GM19351 (cell line): ENCODE data around the gene LAX1.

Source experiments
- ATAC-seq: cut with Tn5 transposase; IDR thresholded peaks from one replicate; pipeline ENCODE4 v1.9.1; 2021; ENCODE audit warnings: mild to moderate bottlenecking, moderate library complexity; ENCODE audit not compliant: unreplicated experiment

The LAX1 gene

DNA sequence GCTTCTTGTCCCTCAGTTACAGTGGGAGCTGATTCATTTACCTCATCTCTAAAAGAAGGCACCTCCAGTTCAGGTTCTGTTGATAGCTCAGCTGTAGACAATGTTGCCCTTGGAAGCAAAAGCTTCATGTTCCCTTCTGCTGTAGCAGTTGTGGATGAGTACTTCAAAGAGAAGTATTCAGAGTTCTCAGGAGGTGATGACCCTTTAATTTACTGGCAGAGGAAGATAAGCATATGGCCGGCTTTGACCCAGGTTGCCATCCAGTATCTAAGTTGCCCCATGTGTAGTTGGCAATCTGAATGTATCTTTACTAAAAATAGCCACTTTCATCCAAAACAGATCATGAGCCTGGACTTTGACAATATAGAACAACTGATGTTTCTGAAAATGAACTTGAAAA, 35.0 kb downstream of the LAX1 start:
- no peak for ATAC-seq

DNA sequence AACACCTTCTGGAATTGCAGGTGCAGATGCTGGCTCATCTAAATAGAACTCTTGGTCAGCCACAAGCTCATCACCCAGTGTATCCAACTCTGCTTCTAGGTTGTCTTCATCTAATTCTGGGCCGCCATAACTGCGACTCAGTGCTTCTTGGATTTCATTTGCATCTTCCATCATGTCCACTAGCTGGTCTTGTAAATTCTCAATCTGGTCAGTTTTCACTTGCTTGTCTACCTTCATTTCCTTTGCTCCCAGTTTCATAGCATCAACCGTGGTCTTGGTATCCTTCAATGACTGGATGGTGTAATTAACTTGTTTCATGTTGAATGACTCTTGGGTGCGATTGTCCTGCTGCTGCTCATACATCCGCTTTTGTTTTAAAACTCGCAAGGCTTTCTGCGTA, 40.7 kb downstream of the LAX1 start:
- ATAC-seq: no peak

DNA sequence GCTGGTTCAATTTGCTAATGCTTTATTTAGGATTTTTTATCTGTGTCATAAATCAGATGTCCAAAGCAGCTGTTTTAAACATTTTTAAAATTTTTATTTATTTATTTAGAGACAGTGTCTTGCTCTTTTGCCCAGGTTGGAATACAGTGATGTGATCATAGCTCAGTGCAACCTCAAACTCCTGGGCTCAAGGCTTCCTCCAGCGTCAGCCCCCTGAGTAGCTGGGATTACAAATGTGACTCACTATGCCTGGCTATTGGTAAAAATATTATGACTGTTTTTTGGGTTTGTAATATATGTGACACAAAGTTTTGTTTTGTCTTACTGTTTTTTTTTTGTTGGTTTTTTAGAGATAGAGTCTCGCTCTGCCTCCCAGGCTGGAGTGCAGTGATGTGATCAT, 42.2 kb downstream of the LAX1 start:
- ATAC-seq: no peak

DNA sequence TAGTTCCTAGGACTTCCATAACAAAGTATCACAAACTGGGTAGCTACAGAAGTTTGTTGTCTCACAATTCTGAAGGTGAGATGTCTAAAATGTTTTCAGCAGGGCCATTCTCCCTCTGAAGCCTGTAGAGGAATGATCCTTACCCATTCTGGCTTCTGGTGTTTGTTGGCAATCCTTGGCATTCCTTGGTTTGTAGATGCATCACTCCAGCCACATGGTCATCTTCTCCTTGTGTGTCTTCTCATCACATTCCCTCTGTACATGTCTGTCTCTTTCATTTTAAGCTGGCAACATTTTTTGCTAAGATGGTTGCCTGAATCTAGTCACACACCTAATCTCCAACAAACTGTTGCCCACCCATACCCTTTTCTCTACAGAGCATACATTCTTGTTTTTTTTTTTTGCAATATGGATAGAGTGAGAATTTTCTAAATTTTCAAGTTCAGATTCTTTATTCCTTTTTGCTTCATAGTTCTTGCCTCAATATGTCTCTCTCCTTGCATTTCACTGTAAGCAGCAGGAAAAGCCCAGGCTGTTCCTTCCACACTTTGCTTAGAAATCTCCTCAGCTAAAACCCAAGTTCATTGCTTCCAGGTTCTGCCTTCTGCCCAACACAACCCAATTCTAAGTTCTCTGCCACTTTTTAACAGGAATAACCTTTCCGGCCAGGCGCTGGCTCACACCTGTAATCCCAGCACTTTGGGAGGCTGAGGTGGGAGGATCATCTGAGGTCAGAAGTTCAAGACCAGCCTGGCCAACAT, 48.8 kb downstream of the LAX1 start:
- ATAC-seq: no peak

DNA sequence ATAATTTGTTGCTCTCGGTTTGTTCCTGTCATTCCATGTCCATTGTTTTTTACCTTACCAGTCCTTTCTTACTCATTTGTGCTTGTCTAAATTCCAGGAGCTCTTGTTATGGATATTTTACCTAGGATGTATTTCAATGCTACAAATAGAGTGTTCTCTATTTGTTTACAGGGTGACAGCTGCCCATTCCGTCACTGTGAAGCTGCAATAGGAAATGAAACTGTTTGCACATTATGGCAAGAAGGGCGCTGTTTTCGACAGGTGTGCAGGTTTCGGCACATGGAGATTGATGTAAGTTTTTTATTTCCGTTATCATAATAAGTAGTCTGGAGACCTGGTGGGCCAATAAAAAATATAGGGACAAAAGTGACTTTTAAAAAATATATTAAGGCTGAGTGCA, 53.4 kb downstream of the LAX1 start:
- no peak for ATAC-seq

DNA sequence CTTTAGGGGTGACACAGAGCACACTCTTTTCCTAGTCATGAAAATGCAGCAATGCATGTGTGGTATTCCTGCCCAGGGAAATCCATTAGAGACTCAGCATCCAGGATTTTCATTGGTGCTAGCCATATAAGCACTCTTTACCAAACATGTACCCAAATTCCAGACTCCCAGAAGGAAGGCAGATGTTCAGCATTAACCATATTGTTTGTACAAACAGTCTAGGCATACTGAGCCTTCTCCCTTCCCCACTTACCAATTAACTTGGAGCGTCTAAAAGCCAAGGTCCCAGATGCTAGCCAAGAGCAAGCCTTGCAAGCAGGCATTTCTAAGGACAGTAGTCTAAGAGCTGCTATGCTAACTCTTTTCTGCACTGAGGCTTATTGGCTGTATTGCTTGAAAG, 58.3 kb downstream of the LAX1 start:
- ATAC-seq: no peak
